DMS53 treated with DMSO at 0.1 percent for 48 hours (cell line): ENCODE measurements around the gene B3GNT3.
"Not testable (repeated sequence)": the region's sequence is repeated elsewhere in the genome, so short reads cannot be mapped to it uniquely, and the experiment has no call there.

ENCODE experiments used
- DNase-seq: peaks from one replicate; lab custom pipeline; 2025; ENCODE audit not compliant: unreplicated experiment; lab: John Stamatoyannopoulos, UW

B3GNT3 gene

GRCh38 chr19:17796838-17797423 is 2.0 kb downstream of the B3GNT3 start:
- no peak for DNase-seq

DNA sequence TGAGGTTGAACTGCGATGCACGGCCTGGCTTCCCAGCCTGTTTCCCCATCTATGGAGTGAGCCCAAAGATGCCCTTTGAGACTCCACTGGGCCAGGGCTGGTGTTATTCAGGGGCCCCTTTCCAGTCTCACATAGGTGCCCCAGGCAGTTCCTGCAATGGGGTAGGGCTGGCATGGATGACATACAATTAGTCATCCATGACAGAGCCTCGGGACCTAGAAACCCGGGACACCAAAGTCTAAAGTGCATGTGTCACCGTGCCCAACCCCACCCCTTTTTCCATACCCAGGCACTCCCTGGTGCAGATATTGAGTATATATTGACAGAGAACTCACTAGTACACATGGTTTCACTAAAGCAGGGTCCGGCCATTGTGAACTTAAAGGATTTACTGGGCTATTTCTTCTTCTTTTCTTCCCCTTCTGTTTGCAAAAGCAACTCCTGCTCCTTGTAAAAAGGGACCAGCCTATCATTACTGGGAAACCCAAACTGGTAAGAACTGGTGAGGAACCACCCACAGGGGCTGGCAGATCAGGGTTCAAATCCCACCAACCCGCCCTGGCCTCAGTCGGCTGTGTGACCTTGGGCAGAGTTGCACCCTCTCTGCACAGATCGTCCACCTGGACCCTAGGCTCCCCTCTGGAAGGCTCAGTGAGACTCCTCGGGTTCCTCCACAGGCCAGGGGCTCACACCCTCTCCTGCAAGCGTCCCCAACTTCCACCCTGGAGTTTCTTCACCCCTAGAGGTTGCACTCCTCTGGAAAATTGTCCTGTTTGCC is 2.7 kb downstream of the B3GNT3 start:
- peak; percentile 61 for DNase-seq

GRCh38 chr19:17798599-17798998 is 3.7 kb downstream of the B3GNT3 start:
- not testable (repeated sequence) for DNase-seq

DNA sequence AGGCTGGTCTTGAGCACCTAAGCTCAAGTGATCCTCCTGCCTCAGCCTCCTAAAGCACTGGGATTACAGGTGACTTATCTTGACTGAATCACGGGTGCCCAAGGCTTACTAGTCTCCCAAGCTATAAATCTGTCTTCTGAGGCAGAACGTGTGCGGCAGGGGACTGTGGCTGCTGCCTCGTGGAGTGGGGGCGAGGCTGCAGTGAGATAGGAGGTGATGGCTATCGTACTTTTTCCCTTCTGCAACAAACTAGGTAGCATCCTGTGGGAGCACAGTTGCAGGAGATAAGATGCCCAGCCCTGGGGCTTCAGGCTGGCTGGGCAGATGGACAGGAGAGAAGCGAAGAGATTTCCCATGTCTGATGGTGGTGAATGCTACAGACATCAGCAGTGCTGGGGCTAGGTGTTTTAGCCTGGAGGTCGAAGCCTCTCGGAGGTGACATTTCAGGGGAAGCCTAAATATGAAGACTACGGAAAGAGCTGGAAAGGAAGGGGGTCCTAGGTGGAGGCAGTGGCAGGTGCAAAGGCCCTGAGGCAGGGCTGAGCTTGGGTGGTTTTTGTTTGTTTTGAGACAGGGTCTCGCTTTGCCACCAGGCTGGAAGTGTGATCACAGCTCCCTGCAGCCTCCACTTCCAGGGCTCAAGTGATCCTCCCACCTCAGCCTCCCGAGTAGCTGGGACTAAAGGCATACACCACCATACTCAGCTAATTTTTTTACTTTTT is 7.4 kb downstream of the B3GNT3 start:
- no peak for DNase-seq

GRCh38 chr19:17803264-17803896 is 8.4 kb downstream of the B3GNT3 start:
- DNase-seq = no peak

- DNase-seq = no peak
Observed at GRCh38 chr19:17805427-17805826, 10.5 kb downstream of the B3GNT3 start.

DNA sequence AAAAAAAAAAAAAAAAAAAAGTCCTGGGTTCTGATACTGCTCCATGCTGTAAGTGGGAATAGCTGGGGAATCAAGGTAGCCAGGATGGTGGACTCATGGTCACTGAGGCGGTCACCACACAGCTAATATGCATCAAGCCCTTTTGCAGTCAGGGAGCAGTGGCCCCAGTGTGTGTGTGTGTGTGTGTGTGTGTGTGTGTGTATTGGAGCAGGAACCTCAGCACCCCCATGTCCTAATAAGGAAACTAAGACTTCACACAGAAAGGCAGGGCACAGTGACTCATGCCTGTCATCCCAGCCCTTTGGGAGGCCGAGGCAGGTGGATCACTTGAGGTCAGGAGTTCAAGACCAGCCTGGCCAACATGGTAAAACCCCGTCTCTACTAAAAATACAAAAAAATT is 12.0 kb downstream of the B3GNT3 start:
- no peak for DNase-seq

- DNase-seq = no peak
Observed at GRCh38 chr19:17807731-17808316, 12.9 kb downstream of the B3GNT3 start.

- DNase-seq = no peak
Observed at GRCh38 chr19:17811103-17811502, 16.2 kb downstream of the B3GNT3 start.

DNA sequence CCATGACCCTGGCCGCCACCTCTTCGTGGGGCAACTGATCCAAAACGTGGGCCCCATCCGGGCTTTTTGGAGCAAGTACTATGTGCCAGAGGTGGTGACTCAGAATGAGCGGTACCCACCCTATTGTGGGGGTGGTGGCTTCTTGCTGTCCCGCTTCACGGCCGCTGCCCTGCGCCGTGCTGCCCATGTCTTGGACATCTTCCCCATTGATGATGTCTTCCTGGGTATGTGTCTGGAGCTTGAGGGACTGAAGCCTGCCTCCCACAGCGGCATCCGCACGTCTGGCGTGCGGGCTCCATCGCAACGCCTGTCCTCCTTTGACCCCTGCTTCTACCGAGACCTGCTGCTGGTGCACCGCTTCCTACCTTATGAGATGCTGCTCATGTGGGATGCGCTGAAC is 16.7 kb downstream of the B3GNT3 start:
- no peak for DNase-seq

DNA sequence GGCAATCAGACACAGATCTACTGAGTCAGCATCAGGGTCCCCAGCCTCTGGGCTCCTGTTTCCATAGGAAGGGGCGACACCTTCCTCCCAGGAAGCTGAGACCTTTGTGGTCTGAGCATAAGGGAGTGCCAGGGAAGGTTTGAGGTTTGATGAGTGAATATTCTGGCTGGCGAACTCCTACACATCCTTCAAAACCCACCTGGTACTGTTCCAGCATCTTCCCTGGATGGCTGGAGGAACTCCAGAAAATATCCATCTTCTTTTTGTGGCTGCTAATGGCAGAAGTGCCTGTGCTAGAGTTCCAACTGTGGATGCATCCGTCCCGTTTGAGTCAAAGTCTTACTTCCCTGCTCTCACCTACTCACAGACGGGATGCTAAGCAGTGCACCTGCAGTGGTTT is 17.2 kb downstream of the B3GNT3 start:
- DNase-seq = no peak

DNA sequence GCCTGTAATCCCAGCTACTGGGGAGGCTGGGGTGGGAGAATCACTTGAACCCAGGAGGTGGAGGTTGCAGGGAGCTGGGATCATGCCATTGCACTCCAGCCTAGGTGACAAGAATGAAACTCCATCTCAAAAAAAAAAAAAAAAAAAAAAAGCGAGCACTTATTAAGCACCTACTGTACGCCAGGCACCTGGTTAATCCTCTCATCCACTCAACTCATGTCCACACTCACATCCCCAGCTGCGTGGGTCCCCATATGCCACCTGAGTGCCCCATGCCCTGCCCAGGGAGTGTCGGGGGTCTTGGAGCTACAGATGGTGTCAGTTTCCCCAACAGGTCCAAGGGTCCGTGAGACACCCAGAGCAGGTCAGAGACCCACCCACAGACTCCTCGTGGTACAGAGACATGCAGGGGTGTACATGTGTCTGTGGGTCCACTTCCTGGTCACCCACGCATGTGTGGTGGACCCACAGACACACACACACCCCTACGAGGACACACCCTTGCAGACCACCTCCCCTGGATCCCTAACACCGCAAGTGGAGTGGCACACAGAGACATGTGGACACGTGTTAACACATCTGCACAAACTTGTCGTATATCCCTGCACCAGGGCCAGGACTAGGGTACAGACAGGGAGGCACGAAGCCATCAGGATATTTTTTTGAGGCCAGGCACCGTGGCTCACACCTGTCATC is 22.9 kb downstream of the B3GNT3 start:
- no peak for DNase-seq

GRCh38 chr19:17821190-17821589 is 26.3 kb downstream of the B3GNT3 start, which contains the start of gene INSL3:
INSL3 (minus strand) TSS chr19:17821519; CDS start chr19:17821506, 13 bp downstream.
- DNase-seq = no peak

DNA sequence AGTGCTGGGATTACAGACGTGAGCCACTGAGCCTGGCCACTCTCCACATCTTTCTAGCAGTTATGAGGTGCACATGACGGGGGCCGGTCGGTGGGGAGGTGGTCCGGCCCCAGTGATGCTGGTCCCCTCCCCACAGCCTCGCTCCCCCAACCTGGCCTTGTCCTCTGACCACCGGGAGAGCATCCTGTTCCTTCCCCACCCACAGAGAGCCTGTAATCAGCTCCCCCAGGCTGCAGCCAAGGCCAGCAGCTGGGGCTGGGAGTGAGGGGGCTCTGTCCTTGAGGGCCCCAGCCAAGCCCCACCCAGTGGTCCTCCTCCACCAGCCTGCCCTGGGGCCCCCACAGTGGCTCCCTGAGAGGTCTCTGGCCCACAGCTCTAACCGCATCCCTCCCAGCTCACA is 29.4 kb downstream of the B3GNT3 start:
- no peak for DNase-seq

DNA sequence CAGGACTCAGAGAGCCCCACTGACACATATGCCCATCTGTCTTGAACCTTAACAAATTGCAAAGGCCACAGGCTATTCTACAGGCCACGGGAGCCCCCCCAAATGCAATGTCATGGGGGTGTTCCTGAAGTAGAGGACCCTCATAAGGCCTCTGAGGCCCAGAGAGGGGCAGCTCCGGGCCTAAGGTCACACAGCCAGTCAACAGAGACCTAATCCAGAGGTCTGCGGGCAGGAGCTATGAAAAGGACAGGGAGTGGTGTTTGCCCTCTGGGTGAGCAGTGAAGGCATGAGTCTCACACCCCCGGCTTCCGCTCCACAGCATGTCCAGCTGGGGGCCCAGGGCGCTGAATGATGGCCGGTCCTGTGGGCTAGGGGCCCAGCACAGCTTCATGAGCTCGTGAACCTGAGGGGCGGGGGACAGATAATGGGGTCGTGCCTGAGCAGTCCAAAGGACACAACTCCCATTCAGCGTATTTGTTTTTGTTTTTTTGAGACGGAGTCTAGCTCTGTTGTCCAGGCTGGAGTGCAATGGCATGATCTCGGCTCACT is 31.6 kb downstream of the B3GNT3 start:
- DNase-seq = no peak

- DNase-seq = peak; percentile 64
Observed at GRCh38 chr19:17829855-17830566, 35.1 kb downstream of the B3GNT3 start.

DNA sequence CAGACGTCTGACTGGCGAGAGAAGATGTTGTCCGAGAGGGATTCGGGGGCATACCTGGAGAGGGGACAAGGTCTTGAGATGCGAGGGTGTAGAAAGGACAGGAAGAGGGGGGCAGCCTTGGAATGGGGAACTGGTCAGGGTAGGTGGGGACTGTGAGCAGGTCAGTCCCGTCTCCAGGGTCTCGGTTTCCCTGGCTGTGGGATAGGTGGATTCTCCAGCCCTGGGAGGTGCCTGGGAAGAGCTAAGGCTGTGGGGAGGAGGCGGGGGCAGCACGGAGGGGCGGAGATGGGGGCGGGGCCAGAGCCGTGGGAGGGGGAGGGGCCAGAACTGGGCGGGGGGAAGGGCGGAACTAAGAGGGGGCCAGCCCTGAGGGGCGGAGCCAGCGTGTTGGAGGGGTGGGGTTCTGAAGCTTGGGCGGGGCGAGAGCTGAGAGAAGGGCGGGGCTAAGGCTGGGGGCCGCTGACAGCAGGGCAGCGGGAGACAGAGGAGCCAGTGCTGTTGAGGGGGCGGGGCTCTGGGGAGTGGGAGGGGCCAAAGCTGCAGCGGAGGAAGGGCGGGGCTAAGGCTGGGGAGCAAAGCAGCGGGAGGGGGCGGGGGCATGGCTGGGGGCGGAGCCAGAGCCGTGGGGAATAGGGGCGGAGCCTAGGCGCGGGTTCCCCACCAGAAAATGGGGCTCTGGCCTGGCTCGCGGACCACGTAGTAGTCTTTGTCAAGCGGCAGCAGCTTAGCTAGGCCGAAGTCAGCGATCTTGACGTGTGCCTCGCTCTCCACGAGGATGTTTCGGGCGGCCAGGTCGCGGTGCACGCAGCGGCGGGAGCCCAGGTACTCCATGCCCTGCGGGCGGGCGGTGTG is 35.9 kb downstream of the B3GNT3 start:
- peak; percentile 67 for DNase-seq

DNA sequence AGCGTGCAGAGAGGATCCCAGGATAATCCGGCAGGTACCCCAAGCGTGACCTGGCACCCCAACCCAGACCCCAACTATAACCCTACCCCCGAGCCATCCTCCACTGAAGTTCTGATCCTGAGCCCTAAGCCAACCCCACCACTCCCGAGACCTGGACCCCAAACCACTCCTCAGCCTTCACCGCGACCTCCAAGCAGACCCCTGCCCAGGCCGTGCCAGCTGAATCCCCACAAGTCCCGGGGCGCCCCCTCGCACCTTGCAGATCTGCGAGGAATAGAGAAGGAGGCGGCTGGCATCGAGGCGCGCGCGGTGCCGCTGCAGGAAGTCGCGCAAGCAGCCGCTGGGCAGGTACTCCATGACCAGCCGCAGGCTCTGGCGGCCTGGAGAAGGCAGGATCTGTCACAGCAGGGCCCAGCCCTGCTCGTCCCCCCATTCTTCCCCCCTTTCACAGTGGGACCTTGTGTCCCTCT is 36.5 kb downstream of the B3GNT3 start:
- peak; percentile 22 for DNase-seq
